Measurements from ENCODE around the gene ZNF439.
"Not testable (repeated sequence)": the region's sequence is repeated elsewhere in the genome, so short reads cannot be mapped to it uniquely, and the experiment has no call there.

Gene ZNF439

GRCh38 chr19:11873762-11874161 lies 25.2 kb downstream of the ZNF439 start:
- no peak for TF ChIP-seq CTCF (IDR thresholded peaks at IDR 0.05; ENCODE audit: control insufficient read depth, extremely low read depth, insufficient read depth)

GRCh38 chr19:11879687-11880266 lies 31.3 kb downstream of the ZNF439 start:
- DNase-seq (ENCODE audit: low read depth); H3K4me3 ChIP-seq (ENCODE audit: low read depth, low read length): not testable (repeated sequence)

More at GRCh38 chr19:11873762-11874161, 25.2 kb downstream of the ZNF439 start:
- no peak for DNase-seq (ENCODE audit: low read depth)
- H3K4me3 ChIP-seq (ENCODE audit: low read depth, low read length): no peak overlapping the region

- DNase-seq (ENCODE audit: low read depth): no peak
- H3K4me3 ChIP-seq (ENCODE audit: low read depth, low read length): no peak overlapping the region
- no peak for TF ChIP-seq CTCF (IDR thresholded peaks at IDR 0.05; ENCODE audit: control insufficient read depth, extremely low read depth, insufficient read depth)
Measured at GRCh38 chr19:11880598-11880997, 32.1 kb downstream of the ZNF439 start.

- no peak overlapping the region for H3K4me3 ChIP-seq (ENCODE audit: low read depth, low read length)
- peak; percentile 23 for DNase-seq (ENCODE audit: low read depth)
- TF ChIP-seq CTCF (IDR thresholded peaks at IDR 0.05; ENCODE audit: control insufficient read depth, extremely low read depth, insufficient read depth): peak; percentile 87
Measured at GRCh38 chr19:11881151-11881800, 32.8 kb downstream of the ZNF439 start.

- no peak for DNase-seq (ENCODE audit: low read depth)
- TF ChIP-seq CTCF (IDR thresholded peaks at IDR 0.05; ENCODE audit: control insufficient read depth, extremely low read depth, insufficient read depth): no peak
- no peak overlapping the region for H3K4me3 ChIP-seq (ENCODE audit: low read depth, low read length)
Measured at GRCh38 chr19:11882606-11883005, 34.1 kb downstream of the ZNF439 start.

GRCh38 chr19:11887234-11887610 lies 38.7 kb downstream of the ZNF439 start:
- DNase-seq (ENCODE audit: low read depth): no peak
- H3K4me3 ChIP-seq (ENCODE audit: low read depth, low read length): no peak overlapping the region
- no peak for TF ChIP-seq CTCF (IDR thresholded peaks at IDR 0.05; ENCODE audit: control insufficient read depth, extremely low read depth, insufficient read depth)

- DNase-seq (ENCODE audit: low read depth): no peak
- no peak for TF ChIP-seq CTCF (IDR thresholded peaks at IDR 0.05; ENCODE audit: control insufficient read depth, extremely low read depth, insufficient read depth)
- peak within 1 kb of the TSS; percentile 30 for H3K4me3 ChIP-seq (ENCODE audit: low read depth, low read length)
Measured at GRCh38 chr19:11887611-11888531, 39.3 kb downstream of the ZNF439 start, which contains the start of gene ZNF69. TSS of gene ZNF69 (plus strand) at chr19:11887782. CDS start at chr19:11887924, 142 bp downstream.

- not testable (repeated sequence) for H3K4me3 ChIP-seq (ENCODE audit: low read depth, low read length); DNase-seq (ENCODE audit: low read depth)
Measured at GRCh38 chr19:11889901-11890300, 41.4 kb downstream of the ZNF439 start.
